Breast epithelium (tissue), 3 donors: ENCODE measurements around the gene HDAC1.

Experiments
- POLR2A ChIP-seq: fragments of 450-650 bp; IDR thresholded peaks from one replicate; pipeline ENCODE4 v1.6.1; 2016; ENCODE audit warnings: antibody characterized with exemption, mild to moderate bottlenecking, moderate library complexity
- POLR2AphosphoS5 ChIP-seq, 3 donors: sonication (generic); formaldehyde crosslinking; IDR thresholded peaks; one replicate each; pipeline ENCODE4 v1.6.1; 2017; ENCODE audit warnings: antibody characterized with exemption in 3 of 3
- TF ChIP-seq, protein P1 (sequence below), 3 donors: fragments of 450-650 bp; IDR thresholded peaks; one replicate each; pipeline ENCODE4 v1.5.1; 2016 to 2017; ENCODE audit warnings: antibody characterized with exemption in 3 of 3, mild to moderate bottlenecking in 3 of 3, moderate library complexity in 3 of 3

DNA sequence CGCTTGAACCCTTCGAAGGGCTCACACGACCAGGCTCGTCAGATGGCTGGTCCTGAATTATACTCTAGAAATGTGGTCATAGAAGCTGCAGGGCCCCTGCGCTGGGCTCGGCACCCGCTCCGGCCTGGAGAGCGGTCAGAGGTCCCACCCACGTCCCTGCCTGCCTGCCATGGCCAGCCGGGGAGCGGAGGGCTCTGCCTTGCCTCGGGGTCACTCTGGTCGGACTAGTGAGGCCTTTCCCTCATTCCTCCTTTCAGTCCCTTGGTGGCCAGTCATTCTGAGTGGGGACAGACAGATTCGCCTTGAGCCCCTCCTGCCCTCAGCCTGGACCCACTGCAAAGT is 44.7 kb downstream of the HDAC1 start:
- TF ChIP-seq, protein P1, sequence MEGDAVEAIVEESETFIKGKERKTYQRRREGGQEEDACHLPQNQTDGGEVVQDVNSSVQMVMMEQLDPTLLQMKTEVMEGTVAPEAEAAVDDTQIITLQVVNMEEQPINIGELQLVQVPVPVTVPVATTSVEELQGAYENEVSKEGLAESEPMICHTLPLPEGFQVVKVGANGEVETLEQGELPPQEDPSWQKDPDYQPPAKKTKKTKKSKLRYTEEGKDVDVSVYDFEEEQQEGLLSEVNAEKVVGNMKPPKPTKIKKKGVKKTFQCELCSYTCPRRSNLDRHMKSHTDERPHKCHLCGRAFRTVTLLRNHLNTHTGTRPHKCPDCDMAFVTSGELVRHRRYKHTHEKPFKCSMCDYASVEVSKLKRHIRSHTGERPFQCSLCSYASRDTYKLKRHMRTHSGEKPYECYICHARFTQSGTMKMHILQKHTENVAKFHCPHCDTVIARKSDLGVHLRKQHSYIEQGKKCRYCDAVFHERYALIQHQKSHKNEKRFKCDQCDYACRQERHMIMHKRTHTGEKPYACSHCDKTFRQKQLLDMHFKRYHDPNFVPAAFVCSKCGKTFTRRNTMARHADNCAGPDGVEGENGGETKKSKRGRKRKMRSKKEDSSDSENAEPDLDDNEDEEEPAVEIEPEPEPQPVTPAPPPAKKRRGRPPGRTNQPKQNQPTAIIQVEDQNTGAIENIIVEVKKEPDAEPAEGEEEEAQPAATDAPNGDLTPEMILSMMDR (IDR thresholded peaks at IDR 0.05): no peak
- TF ChIP-seq POLR2AphosphoS5 (IDR thresholded peaks at IDR 0.05) (no peak), POLR2A (no peak)
